ENCODE measurements around the gene CHST15. TPM values are rescaled to one million over a fixed set of nuclear protein-coding genes. Genes with fewer than 3 reads are reported as not detected.

The CHST15 gene
- total and polyA plus RNA-seq, 2 of the 8 experiments (the other 6 are each of a cell fraction or from before 2014, with no cell fraction given), result 8.8 to 9.1 TPM

GRCh38 chr10:124092250-124092859 lies 1.0 kb downstream of the CHST15 start:
- no peak overlapping the region for H2AK5ac ChIP-seq (ENCODE audit: low read depth, low read length)
- peak overlapping the region; percentile 77 for H4K8ac ChIP-seq (ENCODE audit: extremely low read depth, insufficient read depth, low read length)
- H3K79me2 ChIP-seq (ENCODE audit: control insufficient read depth in 1 of 2, insufficient read depth in 2 of 2, low read length in 2 of 2), result peaks cover 0 to 13% of the 10 kb centered on the region in 2 experiments; a peak in 1 of 4 replicates
- H3K23me2 ChIP-seq (ENCODE audit: low read depth, low read length), result peaks cover 17% of the 10 kb centered on the region; the same call in 1 of the 2 replicates
- no peaks in the 10 kb centered on the region for H3K36me3 ChIP-seq (ENCODE audit: control insufficient read depth in 2 of 4, insufficient read depth in 4 of 4, low read length in 3 of 4)
- no peaks in the 10 kb centered on the region for H3K9me3 ChIP-seq (ENCODE audit: insufficient read depth in 2 of 2, low read depth in 1 of 2, low read length in 1 of 2)
- peak overlapping the region; percentile 35; the same call in 1 of the 2 replicates for H2AFZ ChIP-seq (ENCODE audit: low read length)
- no peak overlapping the region for H3K4ac ChIP-seq (replicated peaks; ENCODE audit: insufficient read length, low read depth, low read length)
- no peak overlapping the region for H4K5ac ChIP-seq (ENCODE audit: insufficient read length, low read depth, low read length)
- H2BK120ac ChIP-seq (replicated peaks; ENCODE audit: low read depth, low read length), result no peak overlapping the region
- H3K23ac ChIP-seq (ENCODE audit: insufficient read length), result no peak overlapping the region
- H2BK5ac ChIP-seq (ENCODE audit: low read depth, low read length), result peak overlapping the region; percentile 35; the same call in 1 of the 2 replicates
- peak overlapping the region; percentile 62 to 74 (median 72) for H3K4me3 ChIP-seq (ENCODE audit: extremely low read depth in 1 of 4, insufficient read depth in 2 of 4, low read depth in 3 of 4, low read length in 4 of 4)
- POLR2A ChIA-PET (ENCODE audit: partially characterized antibody), result interaction anchor here (0.9 to 2.0 kb wide), 6 partner anchors 8 to 66 kb away, joined by 3 to 6 read pairs (median 3); no protein-coding TSS in a partner anchor
- DNase-seq (ENCODE audit: low read depth in 1 of 2, low spot score in 2 of 2) (no peak), FAIRE-seq (no peak)
- H3K4me1 ChIP-seq (replicated peaks in 1 of 4; ENCODE audit: control insufficient read depth in 3 of 4, insufficient read depth in 4 of 4, low read length in 3 of 4), result peaks cover under 1 to 3% (median 3%) of the 10 kb centered on the region in 4 experiments; a peak in 5 of 7 replicates
- no peak overlapping the region for H2BK15ac ChIP-seq (ENCODE audit: low read length)
- H2BK20ac ChIP-seq (ENCODE audit: low read length), result no peak overlapping the region
- H3K56ac ChIP-seq (replicated peaks; ENCODE audit: insufficient read length, low read depth, low read length), result peak overlapping the region; percentile 40
- 0% methylated on average over 19 of the region's 70 CpGs; no CpG with 5 or more reads in 1 of the 2 experiments for WGBS, 2 experiments (ENCODE audit: extremely low coverage in 1 of 2, insufficient coverage in 1 of 2, insufficient read length in 1 of 2, insufficient replicate concordance in 2 of 2, low coverage in 1 of 2, low lambda C conversion rate in 2 of 2, missing lambda C conversion rate in 1 of 2)
- CTCF ChIA-PET (ENCODE audit: partially characterized antibody), result interaction anchor here (0.6 to 1.8 kb wide), 7 partner anchors 15 to 297 kb away, joined by 3 to 5 read pairs (median 3); no protein-coding TSS in a partner anchor
- peak overlapping the region in 2 of 4 experiments; percentile 58 to 69; a peak in 4 of 7 replicates for H3K9ac ChIP-seq (replicated peaks in 1 of 4; ENCODE audit: extremely low read depth in 1 of 4, low read depth in 3 of 4, low read length in 3 of 4)
- peak overlapping the region; percentile 45 for H4K91ac ChIP-seq (replicated peaks; ENCODE audit: insufficient read length, low read length)
- H3K27ac ChIP-seq (ENCODE audit: low read depth, low read length), result no peak overlapping the region
- no peak overlapping the region for H2BK12ac ChIP-seq (ENCODE audit: low read depth, low read length)
- peak overlapping the region; percentile 65 to 94 for H3K4me2 ChIP-seq (ENCODE audit: insufficient read depth in 1 of 2, low read depth in 2 of 2, low read length in 2 of 2)
- H3K18ac ChIP-seq (ENCODE audit: extremely low read depth, low read length), result peak overlapping the region; percentile 36
- H3K27me3 ChIP-seq (replicated peaks in 1 of 4; ENCODE audit: control insufficient read depth in 3 of 4, extremely low read depth in 1 of 4, insufficient read depth in 3 of 4, low read length in 3 of 4), result peaks cover 4 to 46% (median 29%) of the 10 kb centered on the region in 4 experiments
- H4K20me1 ChIP-seq (replicated peaks in 1 of 2; ENCODE audit: control insufficient read depth in 1 of 2, insufficient read depth in 2 of 2, low read length in 2 of 2), result peaks cover 3 to 10% of the 10 kb centered on the region in 2 experiments
- H3K14ac ChIP-seq (ENCODE audit: insufficient read length), result no peak overlapping the region
- 0 out of 2 replicates have a peak, but pooled peaks cover 2% of the 10 kb centered on the region for H3K79me1 ChIP-seq (ENCODE audit: low read depth, low read length)
- no peak for TF ChIP-seq YY1 (IDR thresholded peaks at IDR 0.05; ENCODE audit: low read depth, low read length)
- TF ChIP-seq ASH2L (IDR thresholded peaks at IDR 0.05; ENCODE audit: low read length), result peak; percentile 36
- TF ChIP-seq KDM5A (IDR thresholded peaks at IDR 0.05; ENCODE audit: low read length), result no peak
- TF ChIP-seq POU5F1 (IDR thresholded peaks at IDR 0.05; ENCODE audit: low read depth, low read length), result no peak
- TF ChIP-seq BCL11A (IDR thresholded peaks at IDR 0.05; ENCODE audit: low read depth in 2 of 2, low read length in 2 of 2), result no peak
- no peak for TF ChIP-seq SIRT6 (IDR thresholded peaks at IDR 0.05; ENCODE audit: low read length)
- no peak for TF ChIP-seq SAP30 (IDR thresholded peaks at IDR 0.05; ENCODE audit: insufficient read depth, insufficient replicate concordance, low read length)
- no peak for TF ChIP-seq CREB1 (IDR thresholded peaks at IDR 0.05)
- TF ChIP-seq TAF1 (IDR thresholded peaks at IDR 0.05; ENCODE audit: low read depth, low read length), result 0 out of 2 replicates have a peak, but pooled peaks have one; percentile 41
- TF ChIP-seq CEBPB (IDR thresholded peaks at IDR 0.05; ENCODE audit: low read depth, low read length), result no peak
- no peak for TF ChIP-seq RNF2 (IDR thresholded peaks at IDR 0.05; ENCODE audit: borderline replicate concordance, low read depth, low read length, missing control alignments, poor library complexity, severe bottlenecking)
- TF ChIP-seq SIX5 (IDR thresholded peaks at IDR 0.05; ENCODE audit: low read depth, low read length), result no peak
- TF ChIP-seq RBBP5 (IDR thresholded peaks at IDR 0.05; ENCODE audit: borderline replicate concordance, low read depth, low read length), result peak; percentile 42; the same call in 1 of the 2 replicates
